Smooth muscle cell (in vitro differentiated cells): Measurements from ENCODE around the gene CAPN2. TPM values are rescaled to one million over a fixed set of nuclear protein-coding genes. Genes with fewer than 3 reads are reported as not detected.

Experiments used
- DNase-seq: peaks from one replicate; lab custom pipeline; 2025; ENCODE audit not compliant: unreplicated experiment; lab: John Stamatoyannopoulos, UW
- H2AFZ ChIP-seq: fragments of 200-600 bp; sonication (generic); 2 replicates; pipeline ENCODE4 v1.6.0; 2016; ENCODE audit warnings: antibody characterized with exemption, low read depth, mild to moderate bottlenecking
- H3F3A ChIP-seq: fragments of 200-600 bp; sonication (generic); 2 replicates; pipeline ENCODE4 v1.6.0; 2017; ENCODE audit warnings: antibody characterized with exemption, low read depth
- H3K27ac ChIP-seq: fragments of 200-600 bp; sonication (generic); 2 replicates; pipeline ENCODE4 v1.5.1; 2016; ENCODE audit warnings: low read depth, mild to moderate bottlenecking
- H3K27me3 ChIP-seq: fragments of 200-600 bp; sonication (generic); 2 replicates; pipeline ENCODE4 v1.6.1; 2016; ENCODE audit warnings: low read depth, mild to moderate bottlenecking
- H3K36me3 ChIP-seq: fragments of 200-600 bp; sonication (generic); 2 replicates; pipeline ENCODE4 v1.5.1; 2016; ENCODE audit warnings: low read depth
- H3K4me1 ChIP-seq: fragments of 200-600 bp; sonication (generic); 2 replicates; pipeline ENCODE4 v1.5.1; 2016; ENCODE audit warnings: low read depth
- H3K4me2 ChIP-seq: fragments of 200-600 bp; sonication (generic); 2 replicates; pipeline ENCODE4 v1.6.0; 2016; ENCODE audit warnings: mild to moderate bottlenecking
- H3K4me3 ChIP-seq: fragments of 200-600 bp; sonication (generic); 2 replicates; pipeline ENCODE4 v1.5.1; 2016; ENCODE audit warnings: mild to moderate bottlenecking
- H3K79me2 ChIP-seq: fragments of 200-600 bp; sonication (generic); 2 replicates; pipeline ENCODE4 v1.6.0; 2016; ENCODE audit warnings: low read depth, mild to moderate bottlenecking
- H3K9ac ChIP-seq: fragments of 200-600 bp; sonication (generic); 2 replicates; pipeline ENCODE4 v1.6.0; 2016; ENCODE audit warnings: low read depth
- H3K9me3 ChIP-seq: fragments of 200-600 bp; sonication (generic); replicated peaks from 2 replicates; pipeline ENCODE4 v1.5.1; 2016; ENCODE audit warnings: low read depth
- H4K20me1 ChIP-seq: fragments of 200-600 bp; sonication (generic); 2 replicates; pipeline ENCODE4 v1.6.0; 2016; ENCODE audit warnings: low read depth
- CTCF ChIP-seq: fragments of 200-600 bp; sonication (generic); IDR thresholded peaks from 2 replicates; pipeline ENCODE4 v1.5.1; 2017; ENCODE audit warnings: borderline replicate concordance, mild to moderate bottlenecking, antibody characterized with exemption; ENCODE audit not compliant: insufficient read depth, poor library complexity, severe bottlenecking
- WGBS: methylation state at CpG from one replicate; pipeline ENCODE4 v1.1.7; 2016; ENCODE audit warnings: low lambda C conversion rate; 5-methylcytosine and 5-hydroxymethylcytosine counted together
- polyA plus RNA-seq: library from polyadenylated mRNA; unstranded; fragments of >200 nt; fragmentation: Nextera tagmentation; extraction: Ambion mirVana; gene quantifications from 2 replicates; pipeline ENCODE4 v1.2.1, GENCODE V29; 2016
- total RNA-seq: library from RNA; depleted of rRNA; stranded (reverse); fragments of >200 nt; gene quantifications from 2 replicates; pipeline ENCODE4 v1.2.3, GENCODE V29; 2014

CAPN2 gene
- total and polyA plus RNA-seq, 2 experiments from 2014 or later = 182 to 229 TPM

- no peaks in the 10 kb centered on the region for H4K20me1 ChIP-seq
- H3K36me3 ChIP-seq = peaks cover 18% of the 10 kb centered on the region
- no peaks in the 10 kb centered on the region for H3K79me2 ChIP-seq
- H2AFZ ChIP-seq = no peak overlapping the region
- no peak for DNase-seq
- H3K27me3 ChIP-seq = no peaks in the 10 kb centered on the region
- TF ChIP-seq CTCF = no peak
- H3K4me1 ChIP-seq = no peaks in the 10 kb centered on the region
- WGBS = 87% methylated on average over 13 of the region's 13 CpGs
- no peak overlapping the region for H3K4me2 ChIP-seq
- no peaks in the 10 kb centered on the region for H3K9me3 ChIP-seq
- H3K9ac ChIP-seq = no peak overlapping the region
- H3K4me3 ChIP-seq = no peak overlapping the region
- H3K27ac ChIP-seq = no peak overlapping the region
- H3F3A ChIP-seq = no peaks in the 10 kb centered on the region
Observed at GRCh38 chr1:223759273-223759672, 46.9 kb downstream of the CAPN2 start.

- Histone ChIP-seq H4K20me1 (no peaks in the 10 kb centered on the region), H2AFZ (no peak overlapping the region), H3K36me3 (peaks cover 21% of the 10 kb centered on the region), H3K4me3 (no peak overlapping the region), H3K4me1 (no peaks in the 10 kb centered on the region), H3K9ac (no peak overlapping the region), H3K4me2 (no peak overlapping the region), H3K27ac (no peak overlapping the region), H3K27me3 (no peaks in the 10 kb centered on the region), H3F3A (no peaks in the 10 kb centered on the region), H3K9me3 (no peaks in the 10 kb centered on the region), H3K79me2 (no peaks in the 10 kb centered on the region)
- TF ChIP-seq CTCF = no peak
- WGBS = 94% methylated on average over 6 of the region's 6 CpGs
- no peak for DNase-seq
Observed at GRCh38 chr1:223760833-223761232, 48.5 kb downstream of the CAPN2 start.

- H3K36me3 ChIP-seq = peaks cover 25% of the 10 kb centered on the region
- no peaks in the 10 kb centered on the region for H3K9me3 ChIP-seq
Observed at GRCh38 chr1:223761411-223761810, 49.1 kb downstream of the CAPN2 start.

More at GRCh38 chr1:223761411-223761810, 49.1 kb downstream of the CAPN2 start:
- WGBS = 90% methylated on average over 7 of the region's 7 CpGs
- TF ChIP-seq CTCF = no peak
- Histone ChIP-seq H3K27me3 (no peaks in the 10 kb centered on the region), H2AFZ (no peak overlapping the region), H3K4me1 (no peaks in the 10 kb centered on the region), H3K4me2 (no peak overlapping the region), H3F3A (no peaks in the 10 kb centered on the region), H3K79me2 (peaks cover 2% of the 10 kb centered on the region), H3K4me3 (no peak overlapping the region), H3K27ac (no peak overlapping the region), H4K20me1 (no peaks in the 10 kb centered on the region), H3K9ac (no peak overlapping the region)
- no peak for DNase-seq
